Measurements from ENCODE around the gene KRTAP10-1. TPM values are rescaled to one million over a fixed set of nuclear protein-coding genes. Genes with fewer than 3 reads are reported as not detected.

KRTAP10-1 gene
- total and polyA plus RNA-seq, 7 donors, result not detected

DNA sequence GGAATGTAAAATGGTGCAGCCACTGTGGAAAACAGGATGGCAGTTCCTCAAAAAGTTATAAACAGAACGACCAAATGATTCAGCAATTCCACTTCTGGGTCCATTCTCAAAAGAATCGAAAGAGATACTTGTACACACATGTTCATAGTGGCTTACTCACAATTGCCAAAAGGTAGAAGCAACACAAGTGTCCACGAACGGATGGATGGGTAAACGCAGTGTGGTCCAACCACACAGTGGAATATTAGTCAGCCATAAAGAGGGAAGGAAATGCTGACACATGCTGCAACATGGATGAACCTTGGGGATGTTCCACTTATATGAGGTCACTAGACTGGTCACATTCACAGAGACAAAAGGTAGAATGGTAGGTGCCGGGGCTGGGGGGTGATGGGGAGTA, 5.3 kb downstream of the KRTAP10-1 start:
- TF ChIP-seq EP300 (IDR thresholded peaks at IDR 0.05) (no peak), POLR2A (IDR thresholded peaks at IDR 0.05) (no peak), POLR2AphosphoS5 (IDR thresholded peaks at IDR 0.05) (no peak)
- TF ChIP-seq, protein P1, sequence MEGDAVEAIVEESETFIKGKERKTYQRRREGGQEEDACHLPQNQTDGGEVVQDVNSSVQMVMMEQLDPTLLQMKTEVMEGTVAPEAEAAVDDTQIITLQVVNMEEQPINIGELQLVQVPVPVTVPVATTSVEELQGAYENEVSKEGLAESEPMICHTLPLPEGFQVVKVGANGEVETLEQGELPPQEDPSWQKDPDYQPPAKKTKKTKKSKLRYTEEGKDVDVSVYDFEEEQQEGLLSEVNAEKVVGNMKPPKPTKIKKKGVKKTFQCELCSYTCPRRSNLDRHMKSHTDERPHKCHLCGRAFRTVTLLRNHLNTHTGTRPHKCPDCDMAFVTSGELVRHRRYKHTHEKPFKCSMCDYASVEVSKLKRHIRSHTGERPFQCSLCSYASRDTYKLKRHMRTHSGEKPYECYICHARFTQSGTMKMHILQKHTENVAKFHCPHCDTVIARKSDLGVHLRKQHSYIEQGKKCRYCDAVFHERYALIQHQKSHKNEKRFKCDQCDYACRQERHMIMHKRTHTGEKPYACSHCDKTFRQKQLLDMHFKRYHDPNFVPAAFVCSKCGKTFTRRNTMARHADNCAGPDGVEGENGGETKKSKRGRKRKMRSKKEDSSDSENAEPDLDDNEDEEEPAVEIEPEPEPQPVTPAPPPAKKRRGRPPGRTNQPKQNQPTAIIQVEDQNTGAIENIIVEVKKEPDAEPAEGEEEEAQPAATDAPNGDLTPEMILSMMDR (IDR thresholded peaks at IDR 0.05), result no peak
- Histone ChIP-seq H3K4me3 (no peak overlapping the region), H3K4me1 (no peaks in the 10 kb centered on the region), H3K27ac (no peak overlapping the region), H3K9me3 (no peaks in the 10 kb centered on the region), H3K27me3 (peaks cover 0 to 27% (median 0%) of the 10 kb centered on the region in 3 donors), H3K36me3 (no peaks in the 10 kb centered on the region)
- peak; percentile 24 for DNase-seq
- 91% methylated on average over 6 of the region's 6 CpGs for WGBS, 2 donors
- intact Hi-C loops (cut with DNase I), result no loop called here

- WGBS, 2 donors, result 85 to 92% methylated on average over 21 of the region's 21 CpGs
- H3K9me3 ChIP-seq, result no peaks in the 10 kb centered on the region
- TF ChIP-seq POLR2A (IDR thresholded peaks at IDR 0.05) (no peak), POLR2AphosphoS5 (IDR thresholded peaks at IDR 0.05) (no peak), EP300 (IDR thresholded peaks at IDR 0.05) (no peak)
- TF ChIP-seq, protein P1 (IDR thresholded peaks at IDR 0.05), result no peak
- no peaks in the 10 kb centered on the region for H3K36me3 ChIP-seq
- H3K4me3 ChIP-seq, result no peak overlapping the region
- no peaks in the 10 kb centered on the region for H3K4me1 ChIP-seq
- H3K27ac ChIP-seq, result no peak overlapping the region
- H3K27me3 ChIP-seq, result peaks cover 0 to 27% (median 0%) of the 10 kb centered on the region in 3 donors
- peak; percentile 48 for DNase-seq
- intact Hi-C loops (cut with DNase I), result no loop called here
Observed at GRCh38 chr21:44533891-44534627, 5.9 kb downstream of the KRTAP10-1 start.

DNA sequence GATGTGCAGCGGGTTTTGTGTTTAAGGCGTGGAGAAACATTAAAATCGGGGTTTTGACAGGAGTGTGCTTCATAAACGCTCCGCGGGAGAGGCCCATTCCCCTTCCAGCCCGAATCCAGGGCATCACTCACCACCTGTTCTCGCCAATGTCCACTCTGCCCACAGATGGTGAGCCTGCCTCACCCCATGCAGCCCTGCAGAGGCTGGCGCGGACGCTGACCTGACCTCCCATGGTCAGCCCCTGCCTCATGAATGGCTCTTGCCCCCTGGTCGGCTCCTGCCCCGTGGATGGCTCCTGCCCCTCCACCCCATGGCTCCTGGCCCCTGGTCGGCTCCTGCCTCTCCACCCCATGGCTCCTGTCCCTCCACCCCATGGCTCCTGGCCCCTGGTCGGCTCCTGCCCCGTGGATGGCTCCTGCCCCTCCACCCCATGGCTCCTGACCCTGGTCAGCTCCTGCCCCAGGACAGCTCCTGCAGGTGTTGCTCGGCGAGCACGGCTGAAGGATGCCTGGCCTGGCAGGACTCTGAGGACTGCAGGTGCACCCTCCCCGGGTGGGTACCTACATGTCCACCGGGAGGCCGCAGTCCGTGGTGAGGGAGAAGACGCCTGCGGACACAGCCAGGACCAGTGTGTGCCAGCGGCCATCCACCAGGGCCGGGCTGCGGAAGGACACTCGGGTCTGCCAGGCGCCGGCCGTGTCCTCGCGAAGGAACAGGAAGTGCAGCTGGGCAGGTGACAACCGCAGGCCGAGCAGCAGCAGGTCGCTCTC, 6.7 kb downstream of the KRTAP10-1 start:
- intact Hi-C loops (cut with DNase I), result no loop called here
- no peaks in the 10 kb centered on the region for H3K4me1 ChIP-seq
- no peaks in the 10 kb centered on the region for H3K36me3 ChIP-seq
- peaks cover 0 to 19% (median 0%) of the 10 kb centered on the region in 3 donors for H3K27me3 ChIP-seq
- TF ChIP-seq, protein P1 (IDR thresholded peaks at IDR 0.05), result no peak
- TF ChIP-seq EP300 (IDR thresholded peaks at IDR 0.05) (no peak), POLR2AphosphoS5 (IDR thresholded peaks at IDR 0.05) (no peak), POLR2A (IDR thresholded peaks at IDR 0.05) (no peak)
- WGBS, 2 donors, result 91 to 93% methylated on average over 37 of the region's 37 CpGs
- H3K4me3 ChIP-seq, result no peak overlapping the region
- peak; percentile 61 for DNase-seq
- no peaks in the 10 kb centered on the region for H3K9me3 ChIP-seq
- H3K27ac ChIP-seq, result no peak overlapping the region

GRCh38 chr21:44532712-44533111, 7.3 kb downstream of the KRTAP10-1 start:
- no peak overlapping the region for H3K4me3 ChIP-seq
- H3K27me3 ChIP-seq, result peaks cover 0 to 17% (median 0%) of the 10 kb centered on the region in 3 donors
- H3K36me3 ChIP-seq, result no peaks in the 10 kb centered on the region
- intact Hi-C loops (cut with DNase I), result no loop called here
- no peaks in the 10 kb centered on the region for H3K9me3 ChIP-seq
- TF ChIP-seq, protein P1 (IDR thresholded peaks at IDR 0.05), result no peak
- TF ChIP-seq POLR2AphosphoS5 (IDR thresholded peaks at IDR 0.05), result no peak
- no peak for TF ChIP-seq POLR2A (IDR thresholded peaks at IDR 0.05)
- TF ChIP-seq EP300 (IDR thresholded peaks at IDR 0.05), result no peak
- no peak overlapping the region for H3K27ac ChIP-seq
- H3K4me1 ChIP-seq, result no peaks in the 10 kb centered on the region
- peak; percentile 39 for DNase-seq
- whole genome bisulfite sequencing, 2 donors, result 88 to 91% methylated on average over 16 of the region's 16 CpGs
